GM12872 (cell line): Measurements from ENCODE around the gene E2F6.

Experiments used
- CTCF ChIP-seq: IDR thresholded peaks from 3 replicates; pipeline ENCODE4 v1.5.1; 2011; ENCODE audit warnings: low read depth, mild to moderate bottlenecking, low read length, moderate library complexity; ENCODE audit not compliant: insufficient read depth

The E2F6 gene

GRCh38 chr2:11465485-11466306 lies at the start of gene E2F6:
E2F6 (minus strand) TSS chr2:11466161; CDS start chr2:11465879, 282 bp downstream.
- no peak for TF ChIP-seq CTCF

DNA sequence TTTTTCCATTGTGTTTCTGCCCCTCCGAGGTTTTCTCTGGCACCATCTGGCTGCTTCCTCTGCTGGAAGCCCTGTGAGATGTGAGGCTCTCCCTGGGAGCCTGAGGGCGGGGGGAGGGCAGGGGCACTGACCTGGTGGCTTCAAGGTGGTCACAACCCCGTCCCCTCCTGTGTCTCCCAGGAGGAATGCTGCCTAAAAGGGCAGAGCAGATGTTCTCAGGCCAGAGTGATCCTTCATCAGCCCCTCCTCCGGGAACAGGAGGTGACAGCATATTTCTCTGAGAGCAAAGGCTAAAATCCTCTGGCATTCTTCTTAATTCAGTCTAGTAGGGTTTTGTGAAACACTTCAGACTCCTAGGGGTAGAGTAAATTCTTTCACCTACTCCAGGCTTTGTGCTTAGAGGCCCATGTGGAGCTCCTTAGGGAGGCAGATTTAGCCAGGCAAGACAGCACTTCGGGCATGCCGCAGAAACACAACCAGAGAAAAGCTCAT lies 49.6 kb upstream of the E2F6 start:
- TF ChIP-seq CTCF, result no peak

GRCh38 chr2:11514904-11515303 lies 48.9 kb upstream of the E2F6 start:
- no peak for TF ChIP-seq CTCF

- no peak for TF ChIP-seq CTCF
Measured at GRCh38 chr2:11514081-11514730, 48.2 kb upstream of the E2F6 start.

GRCh38 chr2:11513319-11513718 lies 47.4 kb upstream of the E2F6 start:
- no peak for TF ChIP-seq CTCF

GRCh38 chr2:11512431-11512830 lies 46.5 kb upstream of the E2F6 start:
- no peak for TF ChIP-seq CTCF

GRCh38 chr2:11509657-11510360 lies 43.8 kb upstream of the E2F6 start:
- no peak for TF ChIP-seq CTCF
